GM18511 (cell line): ENCODE measurements around the gene OTUD5.

ENCODE experiments used
- ATAC-seq: cut with Tn5 transposase; IDR thresholded peaks from one replicate; pipeline ENCODE4 v1.9.1; 2021; ENCODE audit warnings: mild to moderate bottlenecking, moderate library complexity; ENCODE audit not compliant: unreplicated experiment

Gene OTUD5

DNA sequence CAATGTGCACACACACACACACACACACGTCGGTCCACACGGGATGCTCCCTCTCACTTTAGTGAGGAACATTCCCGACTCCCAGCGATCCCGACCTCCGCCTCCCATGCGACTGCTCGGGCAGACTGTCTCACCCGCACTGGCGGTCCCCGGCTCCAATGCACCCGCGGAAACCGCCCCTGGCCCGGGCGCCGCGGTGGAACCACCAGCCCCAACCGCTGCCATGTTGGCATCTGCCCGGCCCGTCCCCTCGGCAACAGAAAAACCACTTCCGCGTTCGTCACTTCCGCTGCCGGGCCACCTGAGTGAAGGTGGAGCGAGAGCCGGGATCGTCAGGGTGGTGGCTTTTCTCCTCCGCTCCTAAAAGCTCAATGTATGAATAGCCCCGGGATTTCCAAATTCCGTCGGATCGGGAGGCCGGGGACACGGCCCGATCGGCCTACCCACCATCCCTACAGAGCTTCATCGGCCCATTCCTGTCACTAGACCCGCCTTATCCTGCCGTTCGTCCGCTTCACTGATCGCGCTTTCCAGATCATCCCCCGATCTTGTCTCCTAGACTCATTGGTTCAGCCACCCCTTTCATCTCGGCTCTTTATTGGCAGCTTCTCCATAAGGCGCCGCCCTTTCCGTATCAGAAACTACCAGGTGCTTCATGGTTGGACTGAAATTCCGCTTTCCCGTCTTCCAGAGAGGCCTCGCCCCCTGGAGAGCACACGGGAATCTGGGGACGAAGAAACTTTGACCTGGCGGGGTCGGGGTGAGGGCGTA lies 45.8 kb downstream of the OTUD5 start, which contains the start of gene SLC35A2:
Gene SLC35A2, minus strand, starts transcription at position 235 of the 771 bp plus-strand sequence. Its CDS starts 10 bp downstream, at position 225.
- ATAC-seq, result peak; percentile 85

DNA sequence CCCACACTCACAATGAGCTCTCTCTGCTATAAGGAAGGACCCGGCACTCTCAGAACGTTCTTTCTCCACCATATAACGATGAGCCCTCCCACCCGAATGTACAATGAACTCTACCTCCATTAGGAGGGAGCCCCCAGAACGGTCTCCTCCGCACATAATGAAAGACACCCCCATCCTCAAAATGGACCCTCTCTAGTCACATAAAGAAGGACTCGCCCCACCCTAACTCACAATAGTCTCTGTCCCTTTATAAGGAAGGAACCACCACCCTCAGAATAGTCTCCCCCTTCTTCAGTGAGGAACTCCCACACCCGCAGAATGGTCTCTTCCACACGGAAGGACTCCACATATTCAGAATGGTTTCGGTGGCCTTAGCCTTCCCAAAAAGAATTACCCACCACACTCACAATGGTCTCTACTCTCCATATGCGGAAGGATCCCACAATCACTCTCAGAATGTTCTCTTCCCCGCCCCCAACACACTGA lies 46.4 kb downstream of the OTUD5 start:
- no peak for ATAC-seq

GRCh38 chrX:48909703-48910294 lies 47.6 kb downstream of the OTUD5 start:
- ATAC-seq, result no peak

- ATAC-seq, result no peak
Observed at GRCh38 chrX:48908600-48908999, 48.8 kb downstream of the OTUD5 start.

- no peak for ATAC-seq
Observed at GRCh38 chrX:48905090-48905790, 52.2 kb downstream of the OTUD5 start.

- no peak for ATAC-seq
Observed at GRCh38 chrX:48904626-48905025, 52.8 kb downstream of the OTUD5 start.

DNA sequence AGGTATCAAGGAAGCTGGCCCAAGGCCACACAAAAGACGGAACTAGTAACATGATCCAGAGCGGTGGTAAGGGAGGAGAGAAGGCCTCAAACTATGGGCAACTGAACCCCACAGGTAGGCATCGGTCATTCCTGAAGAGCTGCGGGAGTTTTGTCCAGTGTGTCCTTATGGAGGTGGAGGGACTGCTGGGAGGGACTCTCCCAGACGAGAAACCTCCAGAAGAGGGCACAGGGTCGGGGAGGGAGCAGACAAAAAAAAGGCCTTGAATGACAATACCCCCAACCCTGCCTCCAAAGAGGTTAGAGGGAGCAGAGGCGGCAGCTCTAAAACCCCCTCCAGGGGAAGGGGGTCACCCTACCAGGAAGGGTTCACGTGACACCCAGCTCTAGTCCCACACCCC lies 53.2 kb downstream of the OTUD5 start:
- ATAC-seq, result no peak

DNA sequence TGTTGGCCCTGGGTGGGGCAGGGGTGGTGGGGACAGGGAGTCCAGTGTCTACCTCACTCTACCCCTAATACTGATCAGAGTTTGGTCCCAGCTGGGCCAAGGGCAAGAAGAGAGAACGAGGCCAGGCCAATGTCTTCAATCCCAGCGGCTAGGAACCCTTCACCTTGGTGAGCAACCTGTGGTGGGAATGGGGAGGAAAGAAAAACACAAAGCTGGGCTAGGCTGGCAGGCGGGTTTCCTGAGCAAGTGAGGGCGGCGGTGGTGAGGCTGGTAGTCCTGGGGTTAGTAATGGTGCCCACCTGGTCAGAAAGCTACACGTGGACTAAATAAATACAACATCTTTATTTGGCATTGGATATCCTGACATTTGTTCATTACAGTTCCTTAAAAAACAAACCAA lies 54.1 kb downstream of the OTUD5 start:
- ATAC-seq, result no peak

GRCh38 chrX:48902776-48903175 lies 54.6 kb downstream of the OTUD5 start:
- ATAC-seq, result no peak

DNA sequence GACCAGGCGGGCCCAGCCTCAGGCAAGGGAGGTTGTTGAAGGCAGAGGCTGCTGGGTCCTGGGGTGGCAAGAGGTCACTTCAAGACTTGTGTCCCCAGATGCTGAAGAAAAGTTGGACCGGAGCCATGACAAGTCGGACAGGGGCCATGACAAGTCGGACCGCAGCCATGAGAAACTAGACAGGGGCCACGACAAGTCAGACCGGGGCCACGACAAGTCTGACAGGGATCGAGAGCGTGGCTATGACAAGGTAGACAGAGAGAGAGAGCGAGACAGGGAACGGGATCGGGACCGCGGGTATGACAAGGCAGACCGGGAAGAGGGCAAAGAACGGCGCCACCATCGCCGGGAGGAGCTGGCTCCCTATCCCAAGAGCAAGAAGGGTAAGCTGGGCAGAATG lies 55.3 kb downstream of the OTUD5 start:
- ATAC-seq, result no peak

GRCh38 chrX:48901069-48901468 lies 56.3 kb downstream of the OTUD5 start:
- no peak for ATAC-seq

DNA sequence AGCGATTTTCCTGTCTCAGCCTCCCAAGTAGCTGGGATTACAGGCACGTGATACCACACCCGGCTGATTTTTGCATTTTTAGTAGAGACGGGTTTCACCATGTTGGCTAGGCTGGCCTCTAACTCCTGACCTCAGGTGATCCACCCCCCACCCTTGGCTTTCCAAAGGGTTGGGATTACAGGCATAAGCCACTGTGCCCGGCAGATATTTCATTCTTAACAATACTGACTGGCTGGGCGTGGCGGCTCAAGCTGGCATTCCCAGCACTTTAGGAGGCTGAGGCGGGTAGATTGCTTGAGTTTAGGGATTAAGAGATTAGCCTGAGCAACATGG lies 58.4 kb downstream of the OTUD5 start:
- ATAC-seq, result no peak

GRCh38 chrX:48897625-48898306 lies 59.6 kb downstream of the OTUD5 start, which contains the start of the genes PQBP1 and TIMM17B:
PQBP1 (plus strand) TSS chrX:48897930; CDS start chrX:48898510, 580 bp downstream.
TIMM17B (minus strand) TSS chrX:48897768; CDS start chrX:48897749, 19 bp downstream.
- peak; percentile 92 for ATAC-seq

DNA sequence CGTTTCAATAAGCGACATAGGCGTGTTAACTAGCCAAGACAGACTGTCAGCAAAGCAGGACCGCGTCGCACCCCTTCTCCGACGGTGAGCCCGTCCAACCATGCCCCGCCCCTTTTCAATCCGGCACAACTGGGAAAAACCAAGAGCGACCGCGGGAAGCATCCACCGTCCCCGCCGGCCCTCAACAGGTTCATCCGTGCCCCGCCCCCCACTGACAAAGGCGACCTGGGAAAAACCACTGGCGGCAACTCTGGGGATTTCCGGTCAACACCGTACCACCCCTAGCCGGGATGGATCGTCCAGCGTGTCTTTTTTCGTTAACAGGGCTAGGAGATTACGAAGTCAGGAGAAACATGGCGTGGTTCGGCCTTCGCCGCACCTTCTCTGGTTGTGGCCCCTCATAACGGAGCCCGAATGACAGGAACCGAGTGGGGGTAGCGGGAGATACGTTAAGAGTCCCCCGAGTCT lies 60.2 kb downstream of the OTUD5 start:
- peak; percentile 22 for ATAC-seq

GRCh38 chrX:48896611-48897011 lies 60.8 kb downstream of the OTUD5 start:
- no peak for ATAC-seq

DNA sequence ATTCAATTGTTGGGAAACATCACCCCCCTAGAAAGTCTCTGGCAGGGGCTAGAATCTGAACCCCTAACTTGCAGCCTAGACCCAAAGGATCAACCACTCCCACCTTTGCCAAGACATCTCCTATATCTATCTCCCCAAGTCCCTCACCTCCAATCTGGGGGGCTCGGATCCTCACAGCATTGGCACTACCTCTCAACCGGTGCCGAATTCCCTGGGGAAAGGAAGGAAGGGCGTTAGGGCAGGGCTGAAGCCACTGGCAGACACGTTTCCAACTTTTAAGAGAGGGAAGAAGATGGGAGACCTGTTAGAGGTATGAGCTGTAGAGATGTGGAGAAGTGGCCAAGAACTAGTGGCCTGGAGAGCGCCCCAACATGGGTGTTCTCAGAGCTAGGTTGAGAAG lies 62.5 kb downstream of the OTUD5 start:
- ATAC-seq, result no peak

DNA sequence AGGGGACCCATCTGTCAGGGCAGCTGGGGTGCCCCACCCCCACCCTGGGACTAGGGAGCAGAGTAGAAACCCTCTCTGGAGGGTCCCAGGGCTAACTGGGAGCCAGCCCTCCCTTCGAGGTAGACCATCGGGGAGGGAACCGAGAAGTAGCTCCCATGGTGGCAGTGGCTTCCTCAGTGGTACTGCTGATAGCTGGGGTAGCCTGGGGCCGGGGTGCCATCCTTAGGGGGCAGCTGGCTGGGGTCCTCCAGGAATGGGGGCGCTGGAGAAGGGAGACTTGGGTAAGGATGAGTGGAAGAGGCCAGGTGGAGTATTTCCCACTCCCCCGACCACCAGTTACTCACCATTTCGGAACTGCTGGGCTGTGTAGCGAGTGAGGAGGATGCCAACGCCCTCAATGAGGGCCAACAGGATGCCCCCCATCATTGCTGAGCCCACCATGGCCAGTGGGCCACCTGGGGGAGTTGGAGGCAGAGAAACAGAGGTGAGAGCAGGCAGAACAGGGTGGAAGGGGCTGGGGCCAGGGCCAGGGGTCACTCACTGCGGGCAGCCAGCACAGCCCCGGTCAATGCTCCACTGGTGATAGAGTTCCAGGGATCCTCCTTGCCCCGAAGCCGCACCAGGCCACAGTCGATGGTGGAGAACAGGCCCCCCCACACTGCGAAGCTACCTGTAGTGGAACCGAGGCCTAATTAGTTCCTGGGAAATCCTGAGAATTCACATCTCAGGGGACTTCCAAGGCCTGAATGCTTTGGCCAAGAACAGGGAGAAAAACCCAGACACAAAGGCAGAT lies 63.7 kb downstream of the OTUD5 start:
- no peak for ATAC-seq

DNA sequence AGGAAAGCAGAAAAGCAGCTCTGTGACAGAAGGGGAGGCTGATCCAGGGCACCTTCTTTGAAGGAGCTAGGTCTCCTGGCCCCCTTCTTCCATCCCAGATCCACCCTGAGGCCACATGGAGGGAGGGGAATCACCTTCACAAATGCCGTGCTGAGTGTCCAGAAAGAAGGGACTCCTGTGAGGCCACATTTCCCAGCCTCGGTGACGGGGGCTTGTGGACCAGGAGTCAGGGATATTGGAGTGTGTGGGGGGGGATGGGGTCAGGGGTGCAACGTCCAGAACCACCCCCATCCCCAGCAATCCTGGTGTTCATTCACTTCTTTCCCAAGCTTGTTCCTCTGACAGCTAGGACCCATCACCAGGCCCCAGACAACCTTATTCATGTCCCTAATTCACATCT lies 64.5 kb downstream of the OTUD5 start:
- no peak for ATAC-seq

GRCh38 chrX:48891402-48892288 lies 65.8 kb downstream of the OTUD5 start:
- ATAC-seq, result peak; percentile 82
